Naive thymus-derived CD4-positive, alpha-beta T cell (primary cell): Measurements from ENCODE around the gene NFXL1. TPM values are rescaled to one million over a fixed set of nuclear protein-coding genes. Genes with fewer than 3 reads are reported as not detected.
A peak's percentile ranks its signal among the peaks of the same experiment; 100 is the strongest.
"Not testable (repeated sequence)": the region's sequence is repeated elsewhere in the genome, so short reads cannot be mapped to it uniquely, and the experiment has no call there.

Experiments
- ATAC-seq: fragments of 150-1000 bp; cut with Tn5 transposase; 2 replicates; pipeline ENCODE4 v1.10.0; 2021; ENCODE audit warnings: mild to moderate bottlenecking, moderate library complexity
- CTCF ChIA-PET: fragments of 350-600 bp; sonication (Branson Sonifier 250); formaldehyde crosslinking; loops from one replicate; lab custom pipeline; 2021; ENCODE audit warnings: antibody characterized with exemption; lab: Charles Lee
- POLR2A ChIA-PET: fragments of 350-600 bp; sonication (Branson Sonifier 250); formaldehyde crosslinking; loops from one replicate; lab custom pipeline; 2021; ENCODE audit warnings: antibody characterized with exemption, inconsistent platforms; lab: Charles Lee
- DNase-seq, 9 donors: peaks; one replicate each; pipeline versions ENCODE4 v3.0.0 to v3.0.0-alpha.2; 2020 to 2022; ENCODE audit warnings: mixed read lengths in 1 of 9
- H3K27ac ChIP-seq: one replicate; pipeline ENCODE4 v1.7.0; 2013; ENCODE audit warnings: mild to moderate bottlenecking, low read depth, low read length, moderate library complexity
- H3K27me3 ChIP-seq, 2 donors: one replicate each; pipeline ENCODE4 v1.7.0; 2013; ENCODE audit warnings: low read length in 2 of 2, mild to moderate bottlenecking in 2 of 2, moderate library complexity in 2 of 2; ENCODE audit not compliant: control insufficient read depth in 2 of 2, insufficient read depth in 2 of 2
- H3K36me3 ChIP-seq, 3 experiments: 1 replicate in 2 of 3; 2 replicates in 1 of 3; pipeline ENCODE4 v1.7.0; 2013; ENCODE audit warnings: low read length in 3 of 3, mild to moderate bottlenecking in 3 of 3, moderate library complexity in 1 of 3; ENCODE audit not compliant: insufficient read depth in 3 of 3, control insufficient read depth in 2 of 3
- H3K4me1 ChIP-seq, 2 donors: one replicate each; pipeline ENCODE4 v1.7.0; 2013; ENCODE audit warnings: low read length in 2 of 2, mild to moderate bottlenecking in 2 of 2, moderate library complexity in 1 of 2; ENCODE audit not compliant: control insufficient read depth in 2 of 2, insufficient read depth in 2 of 2
- H3K4me3 ChIP-seq: 2 replicates; pipeline ENCODE4 v1.7.0; 2013; ENCODE audit warnings: mild to moderate bottlenecking, low read length
- H3K9me3 ChIP-seq, 3 experiments: 1 replicate in 2 of 3; 2 replicates in 1 of 3; pipeline ENCODE4 v1.7.0; 2013; ENCODE audit warnings: low read length in 3 of 3; ENCODE audit not compliant: control insufficient read depth in 2 of 3
- H3K27ac Mint-ChIP-seq, 9 donors: one replicate each; pipeline ENCODE4 v1.8.0; 2020 to 2022; ENCODE audit warnings: mixed read lengths in 9 of 9, mild to moderate bottlenecking in 8 of 9, moderate library complexity in 5 of 9, inconsistent platforms in 2 of 9
- H3K27me3 Mint-ChIP-seq, 5 donors: one replicate each; pipeline ENCODE4 v1.8.0; 2021 to 2022; ENCODE audit warnings: mixed read lengths in 5 of 5, mild to moderate bottlenecking in 1 of 5
- H3K36me3 Mint-ChIP-seq, 5 donors: one replicate each; pipeline ENCODE4 v1.8.0; 2020 to 2022; ENCODE audit warnings: mixed read lengths in 5 of 5, mild to moderate bottlenecking in 3 of 5, inconsistent platforms in 1 of 5
- H3K4me1 Mint-ChIP-seq, 7 donors: one replicate each; pipeline ENCODE4 v1.8.0; 2020 to 2022; ENCODE audit warnings: mixed read lengths in 7 of 7, mild to moderate bottlenecking in 3 of 7, inconsistent platforms in 1 of 7
- H3K4me3 Mint-ChIP-seq, 10 donors: one replicate each; pipeline ENCODE4 v1.8.0; 2020 to 2022; ENCODE audit warnings: mild to moderate bottlenecking in 10 of 10, mixed read lengths in 10 of 10, moderate library complexity in 6 of 10, inconsistent platforms in 2 of 10
- H3K9me3 Mint-ChIP-seq, 11 donors: one replicate each; pipeline ENCODE4 v1.8.0; 2020 to 2022; ENCODE audit warnings: mixed read lengths in 11 of 11, mild to moderate bottlenecking in 4 of 11, inconsistent platforms in 1 of 11, moderate library complexity in 1 of 11
- intact Hi-C, 2 donors: fragments of 100-400 bp; cut with micrococcal nuclease; formaldehyde crosslinking; loops; one replicate each; pipeline ENCODE4 v1.15.1; 2023
- polyA plus RNA-seq, 2 donors: library from polyadenylated mRNA; unstranded; fragments of 300-500 nt; fragmentation: Illumina TruSeq; gene quantifications; one replicate each; pipeline ENCODE4 v1.2.3, GENCODE V29; 2021
- total RNA-seq, 6 experiments: library from RNA in 5 of 6; stranded (reverse) in 5 of 6; gene quantifications; 1 replicate in 5 of 6; 2 replicates in 1 of 6; pipeline ENCODE4 v1.2.3 and lab custom pipeline; 2021 to 2026

NFXL1 gene
- total and polyA plus RNA-seq, 7 experiments from 2014 or later, result 9.5 to 19.3 (median 12.2) TPM

GRCh38 chr4:47922436-47923260 is 8.3 kb upstream of the NFXL1 start:
- H3K27me3 ChIP-seq, H3K4me3 Mint-ChIP-seq, H3K27ac ChIP-seq, H3K4me1 Mint-ChIP-seq, H3K36me3 Mint-ChIP-seq, POLR2A ChIA-PET, H3K4me1 ChIP-seq, H3K27ac Mint-ChIP-seq, H3K36me3 ChIP-seq, DNase-seq, H3K4me3 ChIP-seq, CTCF ChIA-PET, intact Hi-C loops, ATAC-seq, H3K9me3 ChIP-seq: not testable (repeated sequence)
- H3K9me3 Mint-ChIP-seq, result peaks cover 0 to 11% (median 0%) of the 10 kb centered on the region in 11 donors
- H3K27me3 Mint-ChIP-seq, result peaks cover 8 to 38% (median 22%) of the 10 kb centered on the region in 5 donors

GRCh38 chr4:47917163-47917562 is 2.8 kb upstream of the NFXL1 start:
- Mint-ChIP-seq H3K4me1 (peaks cover 15 to 22% (median 21%) of the 10 kb centered on the region in 7 donors), H3K9me3 (peaks cover 0 to 12% (median 0%) of the 10 kb centered on the region in 11 donors), H3K27me3 (peaks cover 0 to 16% (median 0%) of the 10 kb centered on the region in 5 donors)
- intact Hi-C loops, H3K4me3 ChIP-seq, H3K27ac Mint-ChIP-seq, H3K36me3 ChIP-seq, H3K9me3 ChIP-seq, H3K4me3 Mint-ChIP-seq, H3K27me3 ChIP-seq, H3K27ac ChIP-seq, DNase-seq, ATAC-seq, H3K36me3 Mint-ChIP-seq: not testable (repeated sequence)
- POLR2A ChIA-PET, result interaction anchor here (0.6 kb wide), 1 partner anchor 78 kb away, joined by 3 read pairs; no protein-coding TSS in a partner anchor
- CTCF ChIA-PET, result interaction anchor here (1.4 kb wide), 1 partner anchor 9 kb away, joined by 5 read pairs; no protein-coding TSS in a partner anchor
- peaks cover 12 to 15% of the 10 kb centered on the region in 2 donors for H3K4me1 ChIP-seq

GRCh38 chr4:47915378-47915777 is 995 bp upstream of the NFXL1 start:
- H3K27me3 ChIP-seq, result no peaks in the 10 kb centered on the region
- DNase-seq (no peak), ATAC-seq (no peak)
- intact Hi-C loops, result loop anchor here in 1 of 2 donors (2.0 kb wide), 2 partner anchors 213 to 223 kb away; no protein-coding TSS in a partner anchor
- H3K9me3 Mint-ChIP-seq, result peaks cover 0 to 12% (median 0%) of the 10 kb centered on the region in 11 donors
- H3K27me3 Mint-ChIP-seq, result peaks cover 0 to 7% (median 0%) of the 10 kb centered on the region in 5 donors
- H3K4me3 ChIP-seq, result peak overlapping the region; percentile 92
- ChIA-PET CTCF (no interaction called here), POLR2A (interaction anchor here (0.6 kb wide), 1 partner anchor 214 kb away, joined by 3 read pairs; no protein-coding TSS in a partner anchor)
- no peak overlapping the region for H3K27ac ChIP-seq
- peaks cover 0 to 6% (median 0%) of the 10 kb centered on the region in 3 experiments for H3K36me3 ChIP-seq
- H3K4me1 ChIP-seq, result peaks cover 12 to 15% of the 10 kb centered on the region in 2 donors
- peaks cover 0 to 11% (median 6%) of the 10 kb centered on the region in 5 donors for H3K36me3 Mint-ChIP-seq
- H3K4me1 Mint-ChIP-seq, result peaks cover 18 to 36% (median 31%) of the 10 kb centered on the region in 7 donors
- peak overlapping the region in 9 of 10 donors; percentile 93 to 99 (median 96) for H3K4me3 Mint-ChIP-seq
- peak overlapping the region in 2 of 9 donors; percentile 89 to 90 for H3K27ac Mint-ChIP-seq
- no peaks in the 10 kb centered on the region for H3K9me3 ChIP-seq

GRCh38 chr4:47914926-47915237 is 499 bp upstream of the NFXL1 start:
- peak overlapping the region; percentile 61 for H3K27ac ChIP-seq
- peaks cover 12 to 15% of the 10 kb centered on the region in 2 donors for H3K4me1 ChIP-seq
- peak overlapping the region; percentile 89 to 98 (median 93) for H3K27ac Mint-ChIP-seq

GRCh38 chr4:47913861-47914219 is 543 bp downstream of the NFXL1 start:
- peaks cover 0 to 18% (median 9%) of the 10 kb centered on the region in 5 donors for H3K36me3 Mint-ChIP-seq
- H3K27me3 ChIP-seq, result no peaks in the 10 kb centered on the region
- H3K4me1 ChIP-seq, result peaks cover 12 to 15% of the 10 kb centered on the region in 2 donors
- ChIA-PET CTCF (no interaction called here), POLR2A (interaction anchor here (1.0 kb wide), 1 partner anchor 429 kb away, joined by 3 read pairs; the partner anchor contains the start of gene ATP10D)
- H3K4me3 ChIP-seq, result peak overlapping the region; percentile 92
- peaks cover 0 to 11% (median 0%) of the 10 kb centered on the region in 11 donors for H3K9me3 Mint-ChIP-seq
- ATAC-seq, result no peak
- no peaks in the 10 kb centered on the region for H3K27me3 Mint-ChIP-seq
- H3K27ac Mint-ChIP-seq, result peak overlapping the region; percentile 86 to 98 (median 95)
- H3K9me3 ChIP-seq, result no peaks in the 10 kb centered on the region
- H3K4me3 Mint-ChIP-seq, result peak overlapping the region; percentile 93 to 99 (median 96)
- peaks cover 0 to 6% (median 0%) of the 10 kb centered on the region in 3 experiments for H3K36me3 ChIP-seq
- H3K4me1 Mint-ChIP-seq, result peaks cover 18 to 41% (median 36%) of the 10 kb centered on the region in 7 donors
- peak overlapping the region; percentile 88 for H3K27ac ChIP-seq
- intact Hi-C loops, result loop anchor here (1.0 to 5.0 kb wide), 18 partner anchors 77 to 993 kb away; partner anchors contain the start of genes CNGA1 (in 2 of the 2), COMMD8 (in 2 of the 2), FRYL (in 2 of the 2) and NIPAL1 (in 2 of the 2)
- peak in 8 of 9 donors; percentile 5 to 46 (median 25) for DNase-seq

More at GRCh38 chr4:47914926-47915237, 499 bp upstream of the NFXL1 start:
- ChIA-PET CTCF (no interaction called here), POLR2A (interaction anchor here (0.6 to 1.0 kb wide), 2 partner anchors 215 to 430 kb away, joined by 3 read pairs; partner anchors contain the start of gene ATP10D)
- ATAC-seq, result no peak
- Mint-ChIP-seq H3K9me3 (peaks cover 0 to 12% (median 0%) of the 10 kb centered on the region in 11 donors), H3K36me3 (peaks cover 0 to 14% (median 6%) of the 10 kb centered on the region in 5 donors), H3K27me3 (peaks cover 0 to 2% (median 0%) of the 10 kb centered on the region in 5 donors), H3K4me1 (peaks cover 18 to 41% (median 32%) of the 10 kb centered on the region in 7 donors), H3K4me3 (peak overlapping the region; percentile 93 to 99 (median 96))
- H3K9me3 ChIP-seq, result no peaks in the 10 kb centered on the region
- peaks cover 0 to 6% (median 0%) of the 10 kb centered on the region in 3 experiments for H3K36me3 ChIP-seq
- no peaks in the 10 kb centered on the region for H3K27me3 ChIP-seq
- peak overlapping the region; percentile 92 for H3K4me3 ChIP-seq
- no peak for DNase-seq
- intact Hi-C loops, result loop anchor here (1.0 to 5.0 kb wide), 18 partner anchors 78 to 992 kb away; partner anchors contain the start of genes CNGA1 (in 2 of the 2), COMMD8 (in 2 of the 2), FRYL (in 2 of the 2) and NIPAL1 (in 2 of the 2)

- CTCF ChIA-PET, result no interaction called here
- H3K36me3 ChIP-seq, result peaks cover 0 to 6% (median 0%) of the 10 kb centered on the region in 3 experiments
- H3K27ac ChIP-seq, result peak overlapping the region; percentile 88
- H3K4me1 ChIP-seq, result peaks cover 12 to 15% of the 10 kb centered on the region in 2 donors
- Mint-ChIP-seq H3K27me3 (no peaks in the 10 kb centered on the region), H3K4me3 (peak overlapping the region; percentile 93 to 99 (median 96)), H3K9me3 (peaks cover 0 to 7% (median 0%) of the 10 kb centered on the region in 11 donors), H3K4me1 (peaks cover 18 to 43% (median 36%) of the 10 kb centered on the region in 7 donors), H3K27ac (peak overlapping the region; percentile 86 to 98 (median 95)), H3K36me3 (peaks cover 2 to 20% (median 9%) of the 10 kb centered on the region in 5 donors)
- intact Hi-C loops, result loop anchor here (5.0 kb wide), 6 partner anchors 76 to 994 kb away; partner anchors contain the start of genes ATP10D (in 1 of the 2), CNGA1 (in 1 of the 2), CORIN (in 1 of the 2) and NIPAL1 (in 1 of the 2)
- no peaks in the 10 kb centered on the region for H3K9me3 ChIP-seq
- ATAC-seq (no peak), DNase-seq (no peak)
- no peaks in the 10 kb centered on the region for H3K27me3 ChIP-seq
- POLR2A ChIA-PET, result no interaction called here
- peak overlapping the region; percentile 92 for H3K4me3 ChIP-seq
Observed at GRCh38 chr4:47913330-47913729, 1.1 kb downstream of the NFXL1 start.
